Kidney (tissue), 14 donors: ENCODE results near the gene KRTAP3-3. TPM values are rescaled to one million over a fixed set of nuclear protein-coding genes. Genes with fewer than 3 reads are reported as not detected.

ENCODE experiments used
- DNase-seq, 5 donors: peaks; one replicate each; pipeline ENCODE4 v3.0.0-alpha.2; 2013 to 2020
- FAIRE-seq: peaks from 2 replicates; lab custom pipeline; 2012; peaks lifted over from hg19 to GRCh38; lab: Jason Lieb, UNC
- H3K27ac ChIP-seq, 2 donors: one replicate each; pipeline ENCODE4 v1.7.0; 2013; ENCODE audit warnings: low read depth in 2 of 2, low read length in 2 of 2, inconsistent platforms in 1 of 2
- H3K27me3 ChIP-seq: one replicate; pipeline ENCODE4 v1.7.1; 2013; ENCODE audit warnings: low read length, inconsistent platforms; ENCODE audit not compliant: control insufficient read depth, insufficient read depth
- H3K36me3 ChIP-seq, 3 donors: one replicate each; pipeline versions ENCODE4 v1.7.0 to v1.7.1; 2013; ENCODE audit warnings: low read length in 3 of 3, control low read depth in 1 of 3, inconsistent platforms in 1 of 3; ENCODE audit not compliant: insufficient read depth in 3 of 3, control insufficient read depth in 2 of 3
- H3K4me1 ChIP-seq, 3 donors: one replicate each; pipeline versions ENCODE4 v1.7.0 to v1.7.1; 2013; ENCODE audit warnings: low read length in 3 of 3, inconsistent platforms in 1 of 3, low read depth in 1 of 3; ENCODE audit not compliant: control insufficient read depth in 2 of 3, insufficient read depth in 2 of 3
- H3K4me3 ChIP-seq, 3 donors: one replicate each; pipeline versions ENCODE4 v1.7.0 to v1.8.1; 2013; ENCODE audit warnings: low read length in 3 of 3, control low read depth in 1 of 3, inconsistent platforms in 1 of 3
- H3K9ac ChIP-seq, 3 donors: one replicate each; pipeline versions ENCODE4 v1.7.0 to v1.7.1; 2013; ENCODE audit warnings: low read length in 3 of 3, control low read depth in 1 of 3, inconsistent platforms in 1 of 3
- H3K9me3 ChIP-seq, 3 donors: one replicate each; pipeline versions ENCODE4 v1.7.0 to v1.7.1; 2013; ENCODE audit warnings: low read length in 3 of 3, control low read depth in 1 of 3, inconsistent platforms in 1 of 3; ENCODE audit not compliant: control insufficient read depth in 2 of 3, insufficient read depth in 1 of 3
- CTCF ChIP-seq: IDR thresholded peaks from 3 replicates; pipeline ENCODE4 v1.5.1; 2012; ENCODE audit warnings: mild to moderate bottlenecking, moderate library complexity, borderline replicate concordance; ENCODE audit not compliant: insufficient read depth; ENCODE audit errors: extremely low read depth
- intact Hi-C: fragments of 100-400 bp; cut with DNase I; formaldehyde crosslinking; loops from one replicate; pipeline ENCODE4 v1.11.1; 2022
- polyA plus RNA-seq: library from polyadenylated mRNA; stranded (reverse); fragments of 350-450 nt; fragmentation: Illumina TruSeq; extraction: RNeasy Lipid Tissue Mini Kit (QIAGEN cat#74804); gene quantifications from one replicate; pipeline ENCODE4 v1.2.3, GENCODE V29; 2014; ENCODE audit warnings: low read depth, low replicate concordance; ENCODE audit not compliant: insufficient read depth
- total RNA-seq: library from RNA; stranded (reverse); fragmentation: NEBNext Ultra II Directional; extraction: Animal tissue kit (Norgen Biotek cat#: 25700); gene quantifications from one replicate; pipeline ENCODE4 v1.2.1, GENCODE V29; 2021
- donor health status: control.
- donor health status: control.
- donor health status: control.
- donor health status: control.
- donor health status: control.
- donor health status: DM: yes; HTN: yes; CAD: no.
- donor health status: Normal renal cell carcinoma (clear cell type).

The KRTAP3-3 gene
- total and polyA plus RNA-seq, 2 donors from 2014 or later = not detected

- Histone ChIP-seq H3K4me3 (no peak within 1 kb of the TSS), H3K27ac (no peak within 1 kb of the TSS), H3K36me3 (no peaks in the 10 kb centered on the region), H3K9me3 (no peaks in the 10 kb centered on the region), H3K9ac (no peak within 1 kb of the TSS), H3K4me1 (no peaks in the 10 kb centered on the region), H3K27me3 (no peaks in the 10 kb centered on the region)
- DNase-seq = no peak
- intact Hi-C loops = no loop called here
- no peak for TF ChIP-seq CTCF
- no peak for FAIRE-seq
Measured at GRCh38 chr17:41029633-41030245, 35.8 kb upstream of the KRTAP3-3 start, which contains the start of gene KRTAP1-4. Gene KRTAP1-4 (minus strand): TSS chr17:41030195. CDS start chr17:41030078, 117 bp downstream.

- intact Hi-C loops = no loop called here
- H3K9me3 ChIP-seq = no peaks in the 10 kb centered on the region
- DNase-seq (no peak), FAIRE-seq (no peak)
- H3K9ac ChIP-seq = no peak within 1 kb of the TSS
- no peaks in the 10 kb centered on the region for H3K36me3 ChIP-seq
- H3K4me1 ChIP-seq = no peaks in the 10 kb centered on the region
- TF ChIP-seq CTCF = no peak
- H3K4me3 ChIP-seq = no peak within 1 kb of the TSS
- H3K27ac ChIP-seq = no peak within 1 kb of the TSS
- no peaks in the 10 kb centered on the region for H3K27me3 ChIP-seq
Measured at GRCh38 chr17:41026715-41027471, 32.9 kb upstream of the KRTAP3-3 start, which contains the start of gene KRTAP1-5. Gene KRTAP1-5 (minus strand): TSS chr17:41027208. CDS start chr17:41027155, 53 bp downstream.

- no peak for TF ChIP-seq CTCF
- no peaks in the 10 kb centered on the region for H3K27me3 ChIP-seq
- peaks cover 0 to 9% (median 0%) of the 10 kb centered on the region in 3 donors for H3K9me3 ChIP-seq
- H3K27ac ChIP-seq = no peak overlapping the region
- FAIRE-seq (no peak), DNase-seq (no peak)
- no peak overlapping the region for H3K4me3 ChIP-seq
- H3K4me1 ChIP-seq = no peaks in the 10 kb centered on the region
- H3K9ac ChIP-seq = no peak overlapping the region
- no peaks in the 10 kb centered on the region for H3K36me3 ChIP-seq
- intact Hi-C loops = no loop called here
Measured at GRCh38 chr17:41024697-41025096, 30.7 kb upstream of the KRTAP3-3 start.
